Glomerular visceral epithelial cell (primary cell): ENCODE measurements around the gene MB21D2.

Experiments used
- DNase-seq: peaks from one replicate; pipeline ENCODE4 v3.0.0-alpha.2; 2016; ENCODE audit errors: extremely low spot score

The MB21D2 gene

DNA sequence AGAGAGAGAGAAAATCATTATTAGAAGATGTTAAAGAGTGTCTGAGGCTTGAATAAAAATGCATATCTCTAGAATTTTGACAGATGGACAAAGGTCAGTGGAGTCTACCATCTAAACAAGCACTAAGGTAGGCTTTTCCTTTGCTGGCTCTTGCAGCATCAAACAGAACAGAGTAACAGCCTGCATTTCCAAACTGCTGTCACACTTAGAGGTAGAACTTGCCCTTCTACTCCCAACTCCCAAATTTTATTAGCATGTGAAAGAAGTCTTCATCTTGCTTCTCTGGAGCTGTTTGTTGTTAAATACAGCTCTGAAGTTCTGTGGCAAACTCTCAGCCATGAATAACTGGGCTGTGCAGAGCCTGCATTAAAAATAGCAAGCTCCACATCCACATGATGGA is 4.1 kb upstream of the MB21D2 start:
- DNase-seq: no peak

GRCh38 chr3:192920411-192920810 is 2.8 kb upstream of the MB21D2 start:
- DNase-seq: no peak

GRCh38 chr3:192919901-192920300 is 2.2 kb upstream of the MB21D2 start:
- DNase-seq: no peak

GRCh38 chr3:192918275-192918588 is 576 bp upstream of the MB21D2 start:
- DNase-seq: no peak

- no peak for DNase-seq
Observed at GRCh38 chr3:192917028-192917403, 640 bp downstream of the MB21D2 start.

- DNase-seq: peak; percentile 57
Observed at GRCh38 chr3:192916371-192917027, 1.2 kb downstream of the MB21D2 start.

GRCh38 chr3:192915722-192916121 is 1.9 kb downstream of the MB21D2 start:
- peak; percentile 40 for DNase-seq

DNA sequence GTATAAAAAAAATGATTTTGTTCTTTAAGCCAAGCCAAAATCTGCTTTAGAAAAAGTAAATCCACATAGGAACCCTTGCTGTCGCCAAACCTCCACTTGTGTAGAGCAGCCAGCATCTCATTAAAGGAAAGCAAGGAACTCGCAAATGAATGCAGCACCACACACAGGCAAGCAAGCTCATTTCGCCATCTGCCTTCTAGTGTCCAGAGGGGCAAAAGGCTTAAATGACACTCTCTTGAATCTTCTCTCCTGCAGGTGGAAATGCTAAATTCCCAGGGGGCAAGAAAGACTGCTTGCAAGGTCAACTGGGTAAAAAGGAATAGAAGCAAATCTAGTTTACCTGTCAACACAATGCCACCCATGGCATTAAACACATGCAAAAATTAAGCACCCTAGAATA is 2.4 kb downstream of the MB21D2 start:
- peak; percentile 71 for DNase-seq

DNA sequence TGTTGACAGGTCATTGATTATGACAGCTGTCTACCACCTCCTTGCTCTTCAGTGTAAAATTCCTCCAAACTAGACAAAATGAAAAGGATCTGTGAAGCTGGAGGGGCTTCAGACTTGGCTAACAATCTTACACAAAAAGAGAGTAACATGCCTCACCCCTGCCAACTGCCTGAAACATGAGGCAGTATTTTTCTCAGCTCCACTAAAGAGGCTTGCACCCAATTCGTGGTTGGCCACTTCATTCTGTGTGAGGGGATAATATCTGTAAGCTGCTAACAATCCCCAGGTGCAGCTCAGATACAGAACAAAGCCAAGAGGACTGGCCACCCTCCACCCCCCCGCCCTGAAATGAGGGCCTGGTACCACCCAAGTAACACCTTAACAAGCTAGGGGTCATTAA is 2.8 kb downstream of the MB21D2 start:
- no peak for DNase-seq

GRCh38 chr3:192913540-192913939 is 4.1 kb downstream of the MB21D2 start:
- DNase-seq: no peak

- no peak for DNase-seq
Observed at GRCh38 chr3:192911293-192911692, 6.4 kb downstream of the MB21D2 start.

DNA sequence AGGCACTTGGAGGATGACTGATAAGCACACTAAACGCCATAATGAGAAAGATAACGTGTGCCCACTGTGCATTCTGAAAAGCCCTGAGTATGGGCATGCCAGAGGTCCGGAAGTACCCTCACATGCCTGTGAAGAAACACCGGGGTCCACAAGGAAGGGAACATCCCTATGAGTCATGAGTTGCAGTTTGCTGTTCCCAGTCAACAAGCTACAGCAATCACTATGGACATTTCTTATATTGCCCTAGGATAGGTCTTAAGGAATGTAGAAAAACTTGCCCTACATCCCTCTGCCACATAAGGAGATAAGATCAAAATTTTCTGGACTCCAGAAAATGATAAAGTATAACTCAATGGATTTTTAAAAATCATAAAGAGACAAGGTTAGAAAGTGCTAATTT is 9.9 kb downstream of the MB21D2 start:
- no peak for DNase-seq

DNA sequence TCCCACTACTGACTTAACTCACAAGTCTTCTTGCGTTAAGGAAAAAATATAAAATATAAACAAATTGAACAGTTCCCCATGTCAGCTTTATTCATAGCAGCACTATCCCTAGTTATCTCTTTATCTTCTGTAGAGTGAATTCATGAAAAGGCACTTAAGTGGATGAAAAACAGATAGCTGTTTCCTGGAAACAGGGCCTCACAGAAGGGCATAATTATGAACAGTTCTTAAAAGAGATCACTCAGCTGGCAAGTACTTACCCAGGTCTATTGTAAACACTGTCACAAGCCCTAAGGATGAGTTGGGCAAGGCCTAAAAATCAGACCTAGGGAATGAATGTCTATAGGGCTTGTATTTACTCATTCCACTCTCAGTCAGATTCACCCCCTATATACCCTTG is 10.7 kb downstream of the MB21D2 start:
- no peak for DNase-seq

GRCh38 chr3:192905980-192906678 is 11.5 kb downstream of the MB21D2 start:
- DNase-seq: no peak

DNA sequence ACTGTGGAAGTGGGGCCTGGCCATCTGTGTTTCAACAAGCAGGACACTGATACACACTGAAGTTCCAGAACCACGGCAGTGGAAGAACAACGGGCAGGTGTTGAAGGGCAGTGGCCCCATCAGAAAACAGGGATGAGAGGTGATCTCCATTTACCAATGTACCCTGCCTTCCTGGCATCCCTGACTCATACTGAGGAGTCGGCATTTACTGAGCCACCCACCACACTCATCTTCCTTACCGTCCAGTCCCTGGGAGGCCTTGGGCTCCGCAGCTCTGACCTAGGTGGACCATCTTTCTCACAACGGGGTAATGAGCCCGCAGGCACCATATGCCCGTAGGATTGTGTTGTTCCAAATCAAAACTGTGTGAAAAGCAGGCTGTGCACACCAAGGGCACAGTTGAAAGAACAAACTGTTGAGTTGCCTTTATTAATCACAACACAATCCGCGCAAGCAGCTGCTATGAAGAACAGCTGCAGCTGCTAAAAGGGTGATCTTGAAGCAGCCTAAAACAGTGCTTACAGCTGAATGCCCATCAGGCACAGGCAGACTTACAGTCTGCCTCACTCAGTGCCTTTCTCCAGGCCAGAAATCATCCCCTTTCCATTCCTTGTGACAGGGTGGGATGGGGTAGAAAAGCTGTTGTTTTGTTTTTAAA is 12.9 kb downstream of the MB21D2 start:
- DNase-seq: no peak

DNA sequence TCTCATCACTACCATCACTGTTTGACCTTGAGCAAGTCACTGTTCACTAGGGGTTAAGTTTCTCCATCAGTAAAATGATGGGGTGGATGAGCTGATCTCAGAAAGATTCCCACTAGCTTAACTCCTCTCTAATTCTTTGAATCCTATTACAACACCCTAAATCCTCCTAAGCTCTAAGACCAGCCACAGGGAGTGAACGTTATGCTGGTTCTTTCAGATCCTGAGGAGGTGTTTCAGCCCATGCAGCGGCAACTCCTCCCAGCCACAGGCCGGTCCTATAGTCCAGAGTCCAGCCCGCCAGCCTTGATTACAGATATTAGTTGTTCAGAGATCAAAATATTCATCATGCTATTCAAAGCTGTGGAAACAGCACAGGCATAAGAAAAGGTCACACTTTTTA is 15.1 kb downstream of the MB21D2 start:
- DNase-seq: no peak

DNA sequence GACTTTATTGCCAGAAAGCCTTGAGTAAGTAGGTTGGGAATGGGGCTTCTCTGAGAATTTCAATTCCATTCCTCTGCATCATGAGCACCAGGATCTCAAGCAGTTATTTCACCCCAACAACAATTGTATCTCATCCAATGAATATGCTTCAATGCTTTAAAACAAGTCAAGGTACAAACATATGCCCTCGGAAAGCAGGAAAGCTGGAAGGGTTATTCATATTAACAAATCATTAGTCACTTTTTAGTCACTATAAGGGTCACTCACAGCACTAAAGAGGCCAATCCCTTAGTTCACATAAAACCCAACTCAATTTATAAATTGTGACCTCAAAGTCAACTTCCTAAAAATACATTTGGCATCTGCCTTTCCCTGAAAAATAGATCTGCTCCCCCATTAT is 16.2 kb downstream of the MB21D2 start:
- DNase-seq: peak; percentile 88

- DNase-seq: peak; percentile 99
Observed at GRCh38 chr3:192899540-192899982, 18.1 kb downstream of the MB21D2 start.

DNA sequence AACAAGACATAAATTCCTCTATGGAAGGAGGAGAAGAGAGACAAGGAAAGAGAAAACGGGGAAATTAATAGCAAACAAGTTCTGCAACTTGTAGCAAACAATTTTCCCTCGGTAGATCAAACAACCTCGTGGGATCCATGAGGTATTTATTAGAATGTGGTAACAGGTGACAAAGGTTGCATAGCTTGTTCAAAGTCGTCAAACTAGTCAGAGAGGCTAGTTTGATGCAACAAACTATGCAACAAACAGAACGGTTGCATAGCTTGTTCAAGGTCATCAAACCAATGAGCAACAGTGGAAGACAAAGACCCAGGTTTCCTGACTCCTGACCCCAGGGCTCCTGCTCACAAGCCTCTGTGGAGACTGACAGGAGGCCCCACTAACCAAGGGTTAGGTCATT is 20.7 kb downstream of the MB21D2 start:
- DNase-seq: no peak

- no peak for DNase-seq
Observed at GRCh38 chr3:192896208-192896607, 21.4 kb downstream of the MB21D2 start.

DNA sequence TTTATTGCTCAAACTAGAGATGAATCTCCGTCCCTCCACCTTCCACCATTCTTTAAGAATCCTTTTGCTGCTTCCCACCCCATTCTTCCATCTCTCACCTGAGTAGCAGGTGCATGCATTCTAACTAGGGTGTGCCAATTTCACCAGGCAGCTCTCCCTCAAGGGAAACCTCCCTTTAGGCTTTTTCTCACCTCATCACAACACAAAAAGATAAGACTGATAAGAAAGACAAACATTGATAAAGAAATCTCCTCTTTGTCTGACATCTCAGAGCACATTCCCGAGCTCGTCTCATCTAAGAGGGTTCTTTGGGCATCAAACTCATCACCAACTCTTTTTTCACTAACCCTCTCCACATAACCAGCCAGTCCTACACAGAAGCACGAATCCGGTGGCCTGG is 23.0 kb downstream of the MB21D2 start:
- no peak for DNase-seq

- peak; percentile 97 for DNase-seq
Observed at GRCh38 chr3:192892981-192893700, 24.5 kb downstream of the MB21D2 start.
